Osteoblast (primary cell): ENCODE data around the gene PDK2. TPM values are rescaled to one million over a fixed set of nuclear protein-coding genes. Genes with fewer than 3 reads are reported as not detected.

ENCODE experiments used
- DNase-seq: peaks from one replicate; pipeline ENCODE4 v3.0.0; 2011; ENCODE audit warnings: low spot score, mixed read lengths; ENCODE audit not compliant: insufficient read length; ENCODE audit errors: missing footprints
- H2AFZ ChIP-seq: 2 replicates; pipeline ENCODE4 v1.6.0; 2011; ENCODE audit warnings: mild to moderate bottlenecking, low read length
- H3K27ac ChIP-seq: 2 replicates; pipeline ENCODE4 v1.5.1; 2011; ENCODE audit warnings: mild to moderate bottlenecking, low read depth, low read length, moderate library complexity
- H3K27me3 ChIP-seq: 2 replicates; pipeline ENCODE4 v1.6.0; 2012; ENCODE audit warnings: mild to moderate bottlenecking, control low read depth, inconsistent platforms, low read length, moderate library complexity; ENCODE audit not compliant: insufficient read depth
- H3K36me3 ChIP-seq: 2 replicates; pipeline ENCODE4 v1.5.1; 2011; ENCODE audit warnings: mild to moderate bottlenecking, low read length, control low read depth, moderate library complexity; ENCODE audit not compliant: insufficient read depth
- H3K4me1 ChIP-seq: 2 replicates; pipeline ENCODE4 v1.5.1; 2011; ENCODE audit warnings: mild to moderate bottlenecking, low read length, control low read depth, moderate library complexity; ENCODE audit not compliant: insufficient read depth
- H3K4me2 ChIP-seq: 2 replicates; pipeline ENCODE4 v1.6.0; 2011; ENCODE audit warnings: mild to moderate bottlenecking, low read length; ENCODE audit not compliant: insufficient read depth
- H3K4me3 ChIP-seq: fragments of 200-600 bp; sonication (generic); 3 replicates; pipeline ENCODE4 v1.5.1; 2012; ENCODE audit warnings: mild to moderate bottlenecking, low read length, inconsistent platforms; ENCODE audit not compliant: insufficient read depth
- H3K79me2 ChIP-seq: 2 replicates; pipeline ENCODE4 v1.6.0; 2012; ENCODE audit warnings: mild to moderate bottlenecking, low read length, control low read depth, inconsistent platforms; ENCODE audit not compliant: insufficient read depth
- H3K9me3 ChIP-seq: 2 replicates; pipeline ENCODE4 v1.5.1; 2011; ENCODE audit warnings: low read depth, low read length, control low read depth
- H4K20me1 ChIP-seq: 2 replicates; pipeline ENCODE4 v1.6.0; 2012; ENCODE audit warnings: mild to moderate bottlenecking, low read length, control low read depth; ENCODE audit not compliant: insufficient read depth
- CTCF ChIP-seq: IDR thresholded peaks from 2 replicates; pipeline ENCODE4 v1.5.1; 2011; ENCODE audit warnings: mild to moderate bottlenecking, low read depth, low read length, moderate library complexity; ENCODE audit errors: extremely low read depth
- total RNA-seq: library from RNA; depleted of rRNA; stranded (reverse); fragments of >200 nt; gene quantifications from 2 replicates; pipeline ENCODE4 v1.2.3, GENCODE V29; 2012

PDK2 gene
- total RNA-seq, 1 donor, result 43.4 TPM

GRCh38 chr17:50107790-50108414 is 12.8 kb downstream of the PDK2 start:
- Histone ChIP-seq H3K36me3 (peaks cover 7% of the 10 kb centered on the region), H3K79me2 (peaks cover under 1% of the 10 kb centered on the region), H3K4me2 (no peak overlapping the region), H3K9me3 (no peaks in the 10 kb centered on the region), H4K20me1 (peaks cover 14% of the 10 kb centered on the region), H3K27me3 (no peaks in the 10 kb centered on the region), H2AFZ (no peak overlapping the region), H3K4me1 (peaks cover 10% of the 10 kb centered on the region), H3K4me3 (no peak overlapping the region), H3K27ac (no peak overlapping the region)
- no peak for TF ChIP-seq CTCF
- peak; percentile 99 for DNase-seq

- Histone ChIP-seq H3K27ac (no peak overlapping the region), H3K4me1 (peaks cover 10% of the 10 kb centered on the region), H3K36me3 (peaks cover 7% of the 10 kb centered on the region), H4K20me1 (peaks cover 7% of the 10 kb centered on the region), H3K79me2 (no peaks in the 10 kb centered on the region), H3K9me3 (no peaks in the 10 kb centered on the region), H2AFZ (no peak overlapping the region), H3K4me3 (no peak overlapping the region), H3K4me2 (no peak overlapping the region), H3K27me3 (no peaks in the 10 kb centered on the region)
- DNase-seq, result peak; percentile 58
- TF ChIP-seq CTCF, result no peak
Observed at GRCh38 chr17:50108556-50108955, 13.4 kb downstream of the PDK2 start.

GRCh38 chr17:50109207-50109606 is 14.1 kb downstream of the PDK2 start:
- H4K20me1 ChIP-seq, result peaks cover 3% of the 10 kb centered on the region
- no peak overlapping the region for H3K4me2 ChIP-seq
- H3K4me1 ChIP-seq, result peaks cover 10% of the 10 kb centered on the region
- no peak for TF ChIP-seq CTCF
- H3K79me2 ChIP-seq, result no peaks in the 10 kb centered on the region
- no peak overlapping the region for H3K27ac ChIP-seq
- no peaks in the 10 kb centered on the region for H3K9me3 ChIP-seq
- no peaks in the 10 kb centered on the region for H3K27me3 ChIP-seq
- no peak overlapping the region for H2AFZ ChIP-seq
- peak; percentile 18 for DNase-seq
- H3K4me3 ChIP-seq, result no peak overlapping the region
- H3K36me3 ChIP-seq, result peaks cover 7% of the 10 kb centered on the region

- no peak overlapping the region for H3K4me2 ChIP-seq
- H4K20me1 ChIP-seq, result peaks cover 3% of the 10 kb centered on the region
- no peak for DNase-seq
- H3K4me1 ChIP-seq, result peaks cover 10% of the 10 kb centered on the region
- no peak overlapping the region for H3K27ac ChIP-seq
- H3K27me3 ChIP-seq, result no peaks in the 10 kb centered on the region
- H3K9me3 ChIP-seq, result no peaks in the 10 kb centered on the region
- H3K4me3 ChIP-seq, result no peak overlapping the region
- H2AFZ ChIP-seq, result no peak overlapping the region
- H3K36me3 ChIP-seq, result peaks cover 7% of the 10 kb centered on the region
- H3K79me2 ChIP-seq, result no peaks in the 10 kb centered on the region
- no peak for TF ChIP-seq CTCF
Observed at GRCh38 chr17:50109785-50110184, 14.6 kb downstream of the PDK2 start.
